Measurements from ENCODE around the gene USP26.

Gene USP26

DNA sequence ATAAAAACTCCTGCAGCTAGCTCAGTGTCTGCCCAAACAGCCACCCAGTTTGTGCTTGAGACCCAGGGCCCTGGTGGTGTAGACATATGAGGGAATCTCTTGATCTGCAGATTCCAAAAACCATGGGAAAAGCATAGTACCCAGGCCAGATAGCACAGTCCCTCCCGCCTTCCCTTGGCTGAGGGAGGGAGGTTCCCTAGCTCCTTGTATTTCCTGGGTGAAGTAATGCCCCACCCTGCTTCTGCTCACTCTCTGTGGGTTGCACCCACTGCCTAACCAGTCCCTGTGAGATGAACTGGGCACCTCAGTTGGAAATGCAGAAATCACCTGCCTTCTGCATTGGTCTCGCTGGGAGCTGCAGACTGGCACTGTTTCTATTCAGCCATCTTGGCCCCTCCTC is 54.6 kb downstream of the USP26 start:
- DNase-seq (ENCODE audit: insufficient read length, low spot score) = no peak
- no peak for FAIRE-seq
- TF ChIP-seq SPI1 (IDR thresholded peaks at IDR 0.05; ENCODE audit: low read depth, low read length) = no peak
- TF ChIP-seq PAX5 (IDR thresholded peaks at IDR 0.05; ENCODE audit: insufficient read depth, low read length, severe bottlenecking) = no peak
- no peak for TF ChIP-seq TAF1 (IDR thresholded peaks at IDR 0.05; ENCODE audit: low read depth, low read length)
- no peak for TF ChIP-seq POLR2AphosphoS5 (IDR thresholded peaks at IDR 0.05; ENCODE audit: low read depth, low read length)
- no peak for TF ChIP-seq POU2F2 (IDR thresholded peaks at IDR 0.05; ENCODE audit: low read depth, low read length)
- TF ChIP-seq POLR2A (IDR thresholded peaks at IDR 0.05; ENCODE audit: low read depth, low read length) = no peak

DNA sequence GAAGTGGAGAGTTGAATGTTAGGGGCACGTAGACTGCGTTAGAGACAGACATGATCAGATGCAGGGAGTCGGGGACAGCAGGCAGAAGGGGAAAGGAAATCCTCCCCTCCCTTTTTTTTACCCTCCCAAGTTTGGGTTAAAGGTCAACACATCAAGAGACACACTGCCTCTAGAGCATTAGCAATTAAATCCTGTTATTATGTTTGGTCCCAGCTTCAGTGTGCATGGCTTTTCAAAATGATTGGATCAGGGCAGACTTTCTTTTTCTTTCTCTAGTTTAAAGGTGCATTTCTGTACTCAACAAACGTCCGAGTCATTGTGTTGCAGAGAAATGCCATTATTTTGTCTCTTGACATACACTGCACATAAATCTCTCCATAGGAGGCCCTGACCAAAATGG is 63.9 kb downstream of the USP26 start:
- FAIRE-seq = no peak
- no peak for DNase-seq (ENCODE audit: insufficient read length, low spot score)
- TF ChIP-seq SPI1 (IDR thresholded peaks at IDR 0.05; ENCODE audit: low read depth, low read length) = no peak
- TF ChIP-seq POU2F2 (IDR thresholded peaks at IDR 0.05; ENCODE audit: low read depth, low read length) = no peak
- TF ChIP-seq PAX5 (IDR thresholded peaks at IDR 0.05; ENCODE audit: insufficient read depth, low read length, severe bottlenecking) = no peak
- TF ChIP-seq TAF1 (IDR thresholded peaks at IDR 0.05; ENCODE audit: low read depth, low read length) = no peak
- TF ChIP-seq POLR2A (IDR thresholded peaks at IDR 0.05; ENCODE audit: low read depth, low read length) = no peak

DNA sequence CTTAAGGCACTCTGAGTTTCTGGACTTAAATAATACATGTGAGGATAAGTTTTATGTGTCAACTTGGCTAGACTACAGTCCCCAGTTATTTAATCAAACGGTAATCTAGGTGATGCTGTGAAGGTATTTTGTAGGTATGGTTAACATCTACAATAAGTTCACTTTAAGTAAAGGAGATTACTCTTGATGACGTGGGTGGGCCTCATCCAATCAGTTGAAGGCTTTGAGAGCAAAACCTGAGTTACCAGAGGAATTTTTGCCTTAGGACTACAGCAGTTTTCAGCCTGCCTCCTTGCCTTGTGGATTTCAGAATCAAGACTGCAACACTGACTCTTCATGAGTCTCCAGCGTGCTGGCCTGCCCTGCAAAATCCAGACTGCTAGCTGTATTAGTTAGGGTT is 78.7 kb downstream of the USP26 start:
- DNase-seq (ENCODE audit: insufficient read length, low spot score) = no peak
- TF ChIP-seq PAX5 (IDR thresholded peaks at IDR 0.05; ENCODE audit: insufficient read depth, low read length, severe bottlenecking) (no peak), POU2F2 (IDR thresholded peaks at IDR 0.05; ENCODE audit: low read depth, low read length) (no peak), TAF1 (IDR thresholded peaks at IDR 0.05; ENCODE audit: low read depth, low read length) (no peak), SPI1 (IDR thresholded peaks at IDR 0.05; ENCODE audit: low read depth, low read length) (no peak), POLR2AphosphoS5 (IDR thresholded peaks at IDR 0.05; ENCODE audit: low read depth, low read length) (no peak), POLR2A (IDR thresholded peaks at IDR 0.05; ENCODE audit: low read depth, low read length) (no peak)
- FAIRE-seq = no peak

DNA sequence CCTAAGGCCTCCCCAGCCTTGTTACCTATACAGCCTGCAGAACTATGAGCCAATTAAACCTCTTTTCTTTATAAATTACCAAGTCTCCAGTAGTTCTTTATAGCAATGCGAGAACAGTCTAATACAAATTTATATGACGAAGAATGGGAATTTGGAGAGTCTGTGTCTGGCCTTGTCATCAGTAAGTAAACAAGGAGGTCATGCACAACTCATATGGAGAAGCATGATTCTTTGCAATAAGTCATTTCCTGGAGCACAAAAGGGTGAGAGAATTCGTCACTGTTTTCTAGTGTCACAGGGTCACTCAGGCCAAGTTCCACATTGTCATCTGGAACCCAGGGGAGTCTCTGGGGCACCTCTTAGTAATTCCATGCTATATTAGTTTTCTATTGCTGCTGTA is 89.5 kb downstream of the USP26 start:
- no peak for FAIRE-seq

DNA sequence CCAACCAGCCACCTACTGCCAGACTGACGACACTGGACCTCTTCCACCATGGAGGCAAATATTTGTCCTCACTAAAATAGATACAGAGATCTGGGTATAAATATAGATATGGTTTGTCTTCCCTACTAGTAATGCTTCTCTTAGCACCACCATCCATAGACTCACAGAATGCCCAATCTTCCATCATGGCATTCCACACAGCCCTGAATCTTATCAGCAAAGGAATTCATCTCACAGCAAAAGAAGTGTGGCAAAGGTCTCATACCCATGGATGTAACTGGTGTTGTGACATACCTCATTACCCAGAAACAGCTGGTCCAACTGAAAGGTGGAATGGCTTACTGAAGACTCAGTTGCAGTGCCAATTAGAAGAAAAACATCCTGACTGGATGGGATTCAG is 91.3 kb downstream of the USP26 start:
- TF ChIP-seq SPI1 (IDR thresholded peaks at IDR 0.05; ENCODE audit: low read depth, low read length) (no peak), POLR2AphosphoS5 (IDR thresholded peaks at IDR 0.05; ENCODE audit: low read depth, low read length) (no peak), PAX5 (IDR thresholded peaks at IDR 0.05; ENCODE audit: insufficient read depth, low read length, severe bottlenecking) (no peak), POLR2A (IDR thresholded peaks at IDR 0.05; ENCODE audit: low read depth, low read length) (no peak), TAF1 (IDR thresholded peaks at IDR 0.05; ENCODE audit: low read depth, low read length) (no peak), POU2F2 (IDR thresholded peaks at IDR 0.05; ENCODE audit: low read depth, low read length) (no peak)
- FAIRE-seq (no peak), DNase-seq (ENCODE audit: insufficient read length, low spot score) (no peak)

More for the DNA sequence above, 89.5 kb downstream of the USP26 start:
- no peak for DNase-seq (ENCODE audit: insufficient read length, low spot score)
- TF ChIP-seq TAF1 (IDR thresholded peaks at IDR 0.05; ENCODE audit: low read depth, low read length) (no peak), POLR2A (IDR thresholded peaks at IDR 0.05; ENCODE audit: low read depth, low read length) (no peak), POU2F2 (IDR thresholded peaks at IDR 0.05; ENCODE audit: low read depth, low read length) (no peak), PAX5 (IDR thresholded peaks at IDR 0.05; ENCODE audit: insufficient read depth, low read length, severe bottlenecking) (no peak), POLR2AphosphoS5 (IDR thresholded peaks at IDR 0.05; ENCODE audit: low read depth, low read length) (no peak), SPI1 (IDR thresholded peaks at IDR 0.05; ENCODE audit: low read depth, low read length) (no peak)

DNA sequence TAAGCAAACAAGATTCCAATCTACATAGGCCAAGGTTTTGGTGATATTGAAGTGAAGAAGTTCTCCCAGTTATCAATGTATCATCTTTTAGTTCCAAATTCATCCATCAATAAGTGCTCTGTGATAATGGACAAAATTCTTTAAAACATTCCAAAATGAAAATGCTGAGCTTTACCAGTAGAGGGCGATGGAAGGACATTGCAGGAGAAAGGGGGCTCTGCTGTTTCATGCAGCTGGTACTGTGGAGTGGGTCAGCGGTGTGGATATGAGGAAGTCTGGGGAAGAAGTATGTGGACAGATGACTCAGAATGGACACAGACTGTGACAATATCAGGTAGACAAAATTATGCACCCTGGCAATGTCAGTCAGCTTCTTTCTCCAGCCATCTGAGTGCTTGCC is 91.9 kb downstream of the USP26 start:
- no peak for TF ChIP-seq POLR2AphosphoS5 (IDR thresholded peaks at IDR 0.05; ENCODE audit: low read depth, low read length)
- TF ChIP-seq PAX5 (IDR thresholded peaks at IDR 0.05; ENCODE audit: insufficient read depth, low read length, severe bottlenecking) = no peak
- no peak for TF ChIP-seq POLR2A (IDR thresholded peaks at IDR 0.05; ENCODE audit: low read depth, low read length)
- TF ChIP-seq POU2F2 (IDR thresholded peaks at IDR 0.05; ENCODE audit: low read depth, low read length) = no peak
- no peak for TF ChIP-seq SPI1 (IDR thresholded peaks at IDR 0.05; ENCODE audit: low read depth, low read length)
- TF ChIP-seq TAF1 (IDR thresholded peaks at IDR 0.05; ENCODE audit: low read depth, low read length) = no peak
- DNase-seq (ENCODE audit: insufficient read length, low spot score) = no peak
- no peak for FAIRE-seq

DNA sequence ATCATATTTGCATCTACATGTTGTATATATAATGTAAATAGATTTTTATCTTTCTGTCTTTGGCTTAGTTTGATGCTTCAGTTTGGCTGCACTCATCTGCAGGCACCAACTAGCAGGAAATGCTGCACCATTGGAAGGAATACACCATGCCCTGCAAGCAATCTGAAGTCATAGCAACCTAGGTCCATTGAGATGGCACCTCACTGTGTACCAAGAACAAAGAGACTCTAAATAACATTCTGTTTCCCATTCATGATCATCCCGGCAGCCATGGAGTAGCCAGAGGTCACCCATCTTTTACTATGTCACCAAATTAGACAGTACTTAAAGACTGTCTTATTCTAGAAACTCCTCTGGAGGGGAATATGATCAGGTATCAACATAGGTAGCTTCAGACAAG is 97.7 kb downstream of the USP26 start:
- DNase-seq (ENCODE audit: insufficient read length, low spot score) (no peak), FAIRE-seq (no peak)
- no peak for TF ChIP-seq POU2F2 (IDR thresholded peaks at IDR 0.05; ENCODE audit: low read depth, low read length)
- TF ChIP-seq PAX5 (IDR thresholded peaks at IDR 0.05; ENCODE audit: insufficient read depth, low read length, severe bottlenecking) = no peak
- TF ChIP-seq POLR2A (IDR thresholded peaks at IDR 0.05; ENCODE audit: low read depth, low read length) = no peak
- TF ChIP-seq POLR2AphosphoS5 (IDR thresholded peaks at IDR 0.05; ENCODE audit: low read depth, low read length) = no peak
- no peak for TF ChIP-seq SPI1 (IDR thresholded peaks at IDR 0.05; ENCODE audit: low read depth, low read length)
- no peak for TF ChIP-seq TAF1 (IDR thresholded peaks at IDR 0.05; ENCODE audit: low read depth, low read length)

DNA sequence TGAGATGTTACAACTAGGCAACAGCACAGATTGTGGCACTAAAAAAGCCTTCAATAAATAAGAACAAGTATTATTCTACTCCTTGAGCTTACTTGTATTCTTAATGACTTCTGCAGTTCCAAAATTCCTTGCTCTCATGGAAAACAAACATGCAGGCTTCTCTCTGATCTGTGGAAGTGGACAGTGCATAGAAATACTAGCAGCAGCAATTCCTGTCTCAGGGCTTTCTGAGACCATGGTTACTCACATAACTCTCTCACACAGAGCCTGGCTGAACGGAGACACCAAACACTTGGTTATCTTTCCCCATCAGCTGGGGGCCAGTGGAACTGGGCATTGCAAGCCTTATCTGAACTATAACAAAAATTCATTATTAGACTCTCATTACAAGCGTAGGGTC is 106.1 kb downstream of the USP26 start:
- FAIRE-seq (no peak), DNase-seq (ENCODE audit: insufficient read length, low spot score) (no peak)
- TF ChIP-seq POU2F2 (IDR thresholded peaks at IDR 0.05; ENCODE audit: low read depth, low read length) (no peak), POLR2A (IDR thresholded peaks at IDR 0.05; ENCODE audit: low read depth, low read length) (no peak), TAF1 (IDR thresholded peaks at IDR 0.05; ENCODE audit: low read depth, low read length) (no peak), POLR2AphosphoS5 (IDR thresholded peaks at IDR 0.05; ENCODE audit: low read depth, low read length) (no peak), PAX5 (IDR thresholded peaks at IDR 0.05; ENCODE audit: insufficient read depth, low read length, severe bottlenecking) (no peak), SPI1 (IDR thresholded peaks at IDR 0.05; ENCODE audit: low read depth, low read length) (no peak)

DNA sequence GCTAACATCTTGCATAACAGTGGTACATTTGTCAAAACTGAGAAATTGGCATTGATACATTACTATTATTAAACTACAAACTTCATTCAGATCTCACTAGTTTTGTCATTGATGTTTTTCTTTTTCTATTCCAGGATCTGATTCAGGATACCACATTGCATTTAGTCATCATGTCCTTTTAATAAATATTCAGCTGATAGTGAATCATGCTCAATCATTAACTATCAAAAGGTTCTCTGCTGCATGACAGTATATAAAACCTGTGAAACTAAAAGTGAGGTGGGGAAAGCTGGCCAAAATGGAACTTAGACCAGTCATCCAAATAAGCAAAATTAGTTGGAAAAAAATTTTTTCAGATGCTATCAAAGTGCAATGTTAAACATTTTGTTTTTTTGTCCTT is 110.4 kb downstream of the USP26 start:
- TF ChIP-seq PAX5 (IDR thresholded peaks at IDR 0.05; ENCODE audit: insufficient read depth, low read length, severe bottlenecking) = no peak
- no peak for TF ChIP-seq POLR2AphosphoS5 (IDR thresholded peaks at IDR 0.05; ENCODE audit: low read depth, low read length)
- TF ChIP-seq POU2F2 (IDR thresholded peaks at IDR 0.05; ENCODE audit: low read depth, low read length) = no peak
- no peak for TF ChIP-seq SPI1 (IDR thresholded peaks at IDR 0.05; ENCODE audit: low read depth, low read length)
- TF ChIP-seq POLR2A (IDR thresholded peaks at IDR 0.05; ENCODE audit: low read depth, low read length) = no peak
- no peak for TF ChIP-seq TAF1 (IDR thresholded peaks at IDR 0.05; ENCODE audit: low read depth, low read length)
- FAIRE-seq = no peak
- DNase-seq (ENCODE audit: insufficient read length, low spot score) = no peak

DNA sequence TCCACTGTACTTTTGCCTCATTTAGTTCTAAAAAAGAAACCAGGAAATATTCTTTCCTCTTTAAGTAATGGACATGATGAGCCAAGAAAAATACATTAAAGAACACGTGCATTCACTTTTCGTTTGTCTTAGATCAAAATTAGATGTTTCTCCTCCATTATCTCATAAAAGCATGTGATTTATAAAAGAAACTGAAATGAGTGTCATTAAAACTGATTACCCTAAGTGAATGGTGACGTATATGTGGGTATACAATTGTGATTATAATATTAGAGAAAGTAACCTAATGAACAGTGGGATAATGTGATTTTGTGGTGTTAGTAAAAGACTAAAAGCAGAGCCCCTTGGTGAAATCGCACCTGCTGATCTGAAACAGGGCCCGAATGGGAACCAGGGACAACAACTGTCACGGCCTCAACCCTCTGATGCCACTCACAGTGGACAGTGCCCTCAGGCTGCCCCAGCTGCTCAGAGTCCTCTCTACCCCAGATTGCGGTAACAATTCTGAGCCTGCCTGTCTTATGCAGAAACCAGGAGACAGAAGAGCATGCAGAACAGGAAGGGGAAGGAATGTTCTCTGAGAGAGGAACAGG is 112.8 kb downstream of the USP26 start:
- FAIRE-seq = no peak
- TF ChIP-seq POU2F2 (IDR thresholded peaks at IDR 0.05; ENCODE audit: low read depth, low read length) = no peak
- TF ChIP-seq PAX5 (IDR thresholded peaks at IDR 0.05; ENCODE audit: insufficient read depth, low read length, severe bottlenecking) = no peak
- no peak for TF ChIP-seq SPI1 (IDR thresholded peaks at IDR 0.05; ENCODE audit: low read depth, low read length)
- TF ChIP-seq POLR2A (IDR thresholded peaks at IDR 0.05; ENCODE audit: low read depth, low read length) = no peak
- no peak for DNase-seq (ENCODE audit: insufficient read length, low spot score)

Measured in GM12891 (cell line).